Osteocyte (in vitro differentiated cells): ENCODE data around the gene PRDM8. TPM values are rescaled to one million over a fixed set of nuclear protein-coding genes. Genes with fewer than 3 reads are reported as not detected.

Experiments
- DNase-seq: peaks from one replicate; pipeline ENCODE4 v3.0.0; 2021; ENCODE audit warnings: mixed read lengths; ENCODE audit not compliant: unreplicated experiment; ENCODE audit errors: extremely low spot score
- H3K27ac Mint-ChIP-seq: one replicate; pipeline ENCODE4 v1.8.0; 2021; ENCODE audit warnings: mild to moderate bottlenecking, mixed read lengths; ENCODE audit not compliant: unreplicated experiment
- H3K27me3 Mint-ChIP-seq: one replicate; pipeline ENCODE4 v1.8.0; 2021; ENCODE audit warnings: mixed read lengths; ENCODE audit not compliant: unreplicated experiment
- H3K36me3 Mint-ChIP-seq: one replicate; pipeline ENCODE4 v1.8.0; 2021; ENCODE audit warnings: mixed read lengths; ENCODE audit not compliant: unreplicated experiment
- H3K4me1 Mint-ChIP-seq: one replicate; pipeline ENCODE4 v1.8.0; 2021; ENCODE audit warnings: mixed read lengths; ENCODE audit not compliant: unreplicated experiment
- H3K4me3 Mint-ChIP-seq: one replicate; pipeline ENCODE4 v1.8.0; 2021; ENCODE audit warnings: mild to moderate bottlenecking, moderate library complexity, mixed read lengths; ENCODE audit not compliant: unreplicated experiment
- H3K9me3 Mint-ChIP-seq: one replicate; pipeline ENCODE4 v1.8.0; 2021; ENCODE audit warnings: mixed read lengths; ENCODE audit not compliant: unreplicated experiment
- CTCF ChIP-seq: fragments of 200-600 bp; sonication (generic); IDR thresholded peaks from 2 replicates; pipeline ENCODE4 v1.5.0; 2021; ENCODE audit warnings: antibody characterized with exemption, mild to moderate bottlenecking, moderate library complexity
- total RNA-seq: library from RNA; stranded (reverse); gene quantifications from 2 replicates; pipeline ENCODE4 v1.2.1, GENCODE V29; 2021

Gene PRDM8
- total RNA-seq, 1 donor from 2014 or later, result 0.13 TPM

- H3K36me3 Mint-ChIP-seq, result no peaks in the 10 kb centered on the region
- H3K9me3 Mint-ChIP-seq, result no peaks in the 10 kb centered on the region
- TF ChIP-seq CTCF, result no peak
- H3K4me1 Mint-ChIP-seq, result peaks cover 35% of the 10 kb centered on the region
- no peak overlapping the region for H3K27ac Mint-ChIP-seq
- no peak overlapping the region for H3K4me3 Mint-ChIP-seq
- H3K27me3 Mint-ChIP-seq, result peaks cover 93% of the 10 kb centered on the region
- no peak for DNase-seq
Observed at GRCh38 chr4:80187677-80188076, 9.6 kb upstream of the PRDM8 start.

- no peak overlapping the region for H3K4me3 Mint-ChIP-seq
- H3K27me3 Mint-ChIP-seq, result peaks cover 95% of the 10 kb centered on the region
- H3K36me3 Mint-ChIP-seq, result no peaks in the 10 kb centered on the region
- no peak overlapping the region for H3K27ac Mint-ChIP-seq
- no peak for DNase-seq
- H3K9me3 Mint-ChIP-seq, result no peaks in the 10 kb centered on the region
- no peak for TF ChIP-seq CTCF
- peaks cover 32% of the 10 kb centered on the region for H3K4me1 Mint-ChIP-seq
Observed at GRCh38 chr4:80188457-80188800, 8.9 kb upstream of the PRDM8 start.

GRCh38 chr4:80188801-80189458 lies 8.4 kb upstream of the PRDM8 start:
- H3K9me3 Mint-ChIP-seq, result no peaks in the 10 kb centered on the region
- no peak overlapping the region for H3K4me3 Mint-ChIP-seq
- no peaks in the 10 kb centered on the region for H3K36me3 Mint-ChIP-seq
- H3K27me3 Mint-ChIP-seq, result peaks cover 99% of the 10 kb centered on the region
- no peak overlapping the region for H3K27ac Mint-ChIP-seq
- TF ChIP-seq CTCF, result no peak
- peaks cover 32% of the 10 kb centered on the region for H3K4me1 Mint-ChIP-seq
- DNase-seq, result no peak

- TF ChIP-seq CTCF, result no peak
- H3K27me3 Mint-ChIP-seq, result peaks cover 99% of the 10 kb centered on the region
- DNase-seq, result no peak
- H3K36me3 Mint-ChIP-seq, result no peaks in the 10 kb centered on the region
- H3K4me3 Mint-ChIP-seq, result peak overlapping the region; percentile 46
- H3K4me1 Mint-ChIP-seq, result peaks cover 27% of the 10 kb centered on the region
- no peaks in the 10 kb centered on the region for H3K9me3 Mint-ChIP-seq
- no peak overlapping the region for H3K27ac Mint-ChIP-seq
Observed at GRCh38 chr4:80189581-80189955, 7.7 kb upstream of the PRDM8 start.

GRCh38 chr4:80189956-80190677 lies 7.2 kb upstream of the PRDM8 start:
- H3K36me3 Mint-ChIP-seq, result no peaks in the 10 kb centered on the region
- peaks cover 99% of the 10 kb centered on the region for H3K27me3 Mint-ChIP-seq
- no peak for DNase-seq
- peak overlapping the region; percentile 46 for H3K4me3 Mint-ChIP-seq
- no peaks in the 10 kb centered on the region for H3K9me3 Mint-ChIP-seq
- peaks cover 22% of the 10 kb centered on the region for H3K4me1 Mint-ChIP-seq
- no peak for TF ChIP-seq CTCF
- no peak overlapping the region for H3K27ac Mint-ChIP-seq
